Posterior vena cava (tissue), 2 donors: ENCODE measurements around the gene FAR1. TPM values are rescaled to one million over a fixed set of nuclear protein-coding genes. Genes with fewer than 3 reads are reported as not detected.
"Not testable (repeated sequence)": the region's sequence is repeated elsewhere in the genome, so short reads cannot be mapped to it uniquely, and the experiment has no call there.

Experiments used
- DNase-seq: peaks from one replicate; pipeline ENCODE4 v3.0.0-alpha.2; 2020; ENCODE audit warnings: low spot score
- intact Hi-C, 2 donors: fragments of 100-400 bp; cut with DNase I; formaldehyde crosslinking; loops; one replicate each; pipeline versions ENCODE4 v1.14.1 to v1.14.2; 2022 to 2023
- total RNA-seq, 2 donors: library from RNA; stranded (reverse); fragmentation: NEBNext Ultra II Directional; extraction: Animal tissue kit (Norgen Biotek cat#: 25700); gene quantifications; one replicate each; pipeline ENCODE4 v1.2.1, GENCODE V29; 2021
- donor health status: DM: yes; HTN: yes; CAD: no.
- donor health status: DM: yes; HTN: yes; CAD: no.

FAR1 gene
- total RNA-seq, 2 donors from 2014 or later, result 50.9 to 51.5 TPM

GRCh38 chr11:13699041-13699440, 30.6 kb downstream of the FAR1 start:
- intact Hi-C loops, result no loop called here
- no peak for DNase-seq

- intact Hi-C loops, result no loop called here
- no peak for DNase-seq
Observed at GRCh38 chr11:13699870-13700269, 31.4 kb downstream of the FAR1 start.

GRCh38 chr11:13701506-13701905, 33.0 kb downstream of the FAR1 start:
- intact Hi-C loops, result no loop called here
- DNase-seq, result no peak

- no peak for DNase-seq
- intact Hi-C loops, result no loop called here
Observed at GRCh38 chr11:13702071-13702470, 33.6 kb downstream of the FAR1 start.

- DNase-seq, result no peak
- intact Hi-C loops, result no loop called here
Observed at GRCh38 chr11:13705710-13706109, 37.2 kb downstream of the FAR1 start.

GRCh38 chr11:13713982-13714381, 45.5 kb downstream of the FAR1 start:
- DNase-seq, result no peak
- intact Hi-C loops, result no loop called here

GRCh38 chr11:13717331-13717730, 48.9 kb downstream of the FAR1 start:
- intact Hi-C loops, result no loop called here
- DNase-seq, result no peak

- intact Hi-C loops, result no loop called here
- DNase-seq, result no peak
Observed at GRCh38 chr11:13718394-13718793, 49.9 kb downstream of the FAR1 start.

GRCh38 chr11:13720940-13721339, 52.5 kb downstream of the FAR1 start:
- intact Hi-C loops, result no loop called here
- DNase-seq, result no peak

- no peak for DNase-seq
- intact Hi-C loops, result no loop called here
Observed at GRCh38 chr11:13721760-13722159, 53.3 kb downstream of the FAR1 start.

GRCh38 chr11:13726456-13726855, 58.0 kb downstream of the FAR1 start:
- no peak for DNase-seq
- intact Hi-C loops, result no loop called here

- DNase-seq, result no peak
- intact Hi-C loops, result no loop called here
Observed at GRCh38 chr11:13728076-13728475, 59.6 kb downstream of the FAR1 start.

GRCh38 chr11:13734530-13734929, 66.1 kb downstream of the FAR1 start:
- intact Hi-C loops, result no loop called here
- no peak for DNase-seq

GRCh38 chr11:13745165-13745564, 76.7 kb downstream of the FAR1 start:
- no peak for DNase-seq

GRCh38 chr11:13753316-13753715, 84.8 kb downstream of the FAR1 start:
- DNase-seq, intact Hi-C loops: not testable (repeated sequence)

More at GRCh38 chr11:13745165-13745564, 76.7 kb downstream of the FAR1 start:
- intact Hi-C loops, result no loop called here

GRCh38 chr11:13759050-13759449, 90.6 kb downstream of the FAR1 start:
- no peak for DNase-seq
- intact Hi-C loops, result no loop called here

- intact Hi-C loops, result no loop called here
- no peak for DNase-seq
Observed at GRCh38 chr11:13760115-13760514, 91.6 kb downstream of the FAR1 start.

- intact Hi-C loops, result no loop called here
- DNase-seq, result no peak
Observed at GRCh38 chr11:13761250-13761649, 92.8 kb downstream of the FAR1 start.

- intact Hi-C loops, result no loop called here
- no peak for DNase-seq
Observed at GRCh38 chr11:13761716-13762115, 93.2 kb downstream of the FAR1 start.

GRCh38 chr11:13762718-13763117, 94.2 kb downstream of the FAR1 start:
- DNase-seq, result no peak
- intact Hi-C loops, result no loop called here

- intact Hi-C loops, result no loop called here
- DNase-seq, result no peak
Observed at GRCh38 chr11:13763341-13763740, 94.9 kb downstream of the FAR1 start.

- intact Hi-C loops, result no loop called here
- DNase-seq, result no peak
Observed at GRCh38 chr11:13765886-13766285, 97.4 kb downstream of the FAR1 start.
